ENCODE measurements around the gene ANXA11.
"Not testable (repeated sequence)": the region's sequence is repeated elsewhere in the genome, so short reads cannot be mapped to it uniquely, and the experiment has no call there.

DNA sequence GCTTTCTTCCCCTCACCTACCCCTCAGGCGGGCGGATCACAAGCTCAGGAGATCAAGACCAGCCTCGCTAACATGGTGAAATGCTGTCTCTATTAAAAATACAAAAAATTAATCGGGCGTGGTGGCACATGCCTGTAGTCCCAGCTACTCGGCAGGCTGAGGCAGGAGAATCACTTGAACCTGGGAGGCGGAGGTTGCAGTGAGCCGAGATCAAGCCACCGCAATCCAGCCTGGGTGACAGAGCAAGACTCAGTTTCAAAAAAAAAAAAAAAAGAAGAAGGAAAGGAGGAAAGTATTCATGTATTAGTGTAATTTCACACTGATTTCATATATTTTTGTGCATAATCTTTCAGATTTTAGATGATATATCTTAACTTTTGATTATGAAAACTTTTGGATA lies 71.7 kb downstream of the ANXA11 start:
- not testable (repeated sequence) for TF ChIP-seq POLR2A, POLR2AphosphoS5, CTCF, EP300 (IDR thresholded peaks at IDR 0.05)

All from stomach (tissue), 4 donors.